Measurements from ENCODE around the gene NUP85. TPM values are rescaled to one million over a fixed set of nuclear protein-coding genes. Genes with fewer than 3 reads are reported as not detected.

Gene NUP85
- total and polyA plus RNA-seq, 2 of the 4 experiments (the other 2 are of a cell fraction): 29.4 to 54.4 TPM

GRCh38 chr17:75163074-75163473, 42.4 kb upstream of the NUP85 start:
- Histone ChIP-seq H3K4me2 (ENCODE audit: low read depth, low read length) (no peak overlapping the region), H3K27me3 (ENCODE audit: control insufficient read depth, insufficient read depth, low read length) (no peaks in the 10 kb centered on the region), H3K4me3 (ENCODE audit: insufficient read depth, low read depth, low read length) (no peak overlapping the region), H4K20me1 (ENCODE audit: insufficient read depth, low read length) (no peaks in the 10 kb centered on the region), H3K56ac (ENCODE audit: extremely low read depth, insufficient read depth, low read length) (no peak overlapping the region), H2BK5ac (ENCODE audit: low read depth, low read length, poor library complexity, severe bottlenecking) (no peak overlapping the region), H3K4me1 (ENCODE audit: control insufficient read depth, insufficient read depth, low read length) (peaks cover 3% of the 10 kb centered on the region), H3K23ac (ENCODE audit: low read depth, low read length) (no peak overlapping the region), H3K9me1 (ENCODE audit: insufficient read depth, low read length) (peaks cover 3% of the 10 kb centered on the region; the same call in 1 of the 2 replicates), H2AK5ac (ENCODE audit: low read depth, low read length) (no peak overlapping the region), H2BK120ac (ENCODE audit: low read depth, low read length) (no peak overlapping the region), H4K91ac (ENCODE audit: insufficient read depth, low read depth, low read length) (no peak overlapping the region), H3K9ac (ENCODE audit: low read depth, low read length) (no peak overlapping the region), H3K4ac (ENCODE audit: low read depth, low read length) (no peak overlapping the region), H2BK20ac (ENCODE audit: low read depth, low read length) (no peak overlapping the region), H2BK15ac (ENCODE audit: low read depth, low read length) (no peak overlapping the region), H4K8ac (ENCODE audit: low read depth in 2 of 2, low read length in 2 of 2) (no peak overlapping the region), H3K14ac (replicated peaks; ENCODE audit: low read depth, low read length) (no peak overlapping the region), H2AFZ (replicated peaks; ENCODE audit: low read length, poor library complexity) (no peak overlapping the region), H3K27ac (ENCODE audit: insufficient read depth, low read length) (no peak overlapping the region), H3K36me3 (ENCODE audit: control insufficient read depth, insufficient read depth, low read length) (peaks cover 32% of the 10 kb centered on the region), H3K9me3 (ENCODE audit: control insufficient read depth, insufficient read depth, low read length) (no peaks in the 10 kb centered on the region), H2AK9ac (replicated peaks; ENCODE audit: low read depth, low read length, poor library complexity) (no peak overlapping the region), H3K18ac (ENCODE audit: low read depth, low read length) (no peak overlapping the region), H3K79me1 (ENCODE audit: low read depth in 1 of 2, low read length in 2 of 2) (peaks cover 6 to 37% of the 10 kb centered on the region in 2 experiments; a peak in 3 of 4 replicates), H4K5ac (ENCODE audit: low read depth, low read length) (no peak overlapping the region)
- intact Hi-C loops (cut with micrococcal nuclease): no loop called here
- CTCF ChIA-PET: interaction anchor here (0.8 kb wide), 1 partner anchor 9 kb away, joined by 3 read pairs; no protein-coding TSS in a partner anchor
- DNase-seq (no peak), ATAC-seq (ENCODE audit: low read depth) (no peak)
- TF ChIP-seq POLR2A (IDR thresholded peaks at IDR 0.05; ENCODE audit: low read depth, low read length) (no peak), MXI1 (IDR thresholded peaks at IDR 0.05; ENCODE audit: borderline replicate concordance, low read depth, low read length) (no peak), CEBPB (IDR thresholded peaks at IDR 0.05; ENCODE audit: low read depth, low read length) (no peak), SMC3 (IDR thresholded peaks at IDR 0.05; ENCODE audit: low read depth, low read length) (no peak), RFX5 (IDR thresholded peaks at IDR 0.05; ENCODE audit: low read depth, low read length) (no peak), USF2 (IDR thresholded peaks at IDR 0.05; ENCODE audit: low read depth, low read length) (no peak), MAZ (IDR thresholded peaks at IDR 0.05; ENCODE audit: borderline replicate concordance, low read depth, low read length) (no peak), ELK1 (IDR thresholded peaks at IDR 0.05; ENCODE audit: borderline replicate concordance, low read depth, low read length) (no peak), CTCF (conservative IDR thresholded peaks at IDR 0.05; ENCODE audit: low read depth, low read length) (no peak), RCOR1 (IDR thresholded peaks at IDR 0.05; ENCODE audit: insufficient replicate concordance, low read length) (no peak), BHLHE40 (IDR thresholded peaks at IDR 0.05; ENCODE audit: low read depth, low read length) (no peak), MAFK (IDR thresholded peaks at IDR 0.05; ENCODE audit: low read depth, low read length) (no peak), CHD1 (IDR thresholded peaks at IDR 0.05; ENCODE audit: low read depth, low read length) (no peak)
- no TSS peak for BruUV-seq (replicated peaks)
- in situ Hi-C loops (cut with MboI; ENCODE audit: low sequenced_read_pairs): no loop called here
- WGBS, 2 experiments (ENCODE audit: extremely low coverage in 2 of 2, insufficient read length in 1 of 2): 88% methylated on average over 4 of the region's 5 CpGs; no CpG with 5 or more reads in 1 of the 2 experiments
- dilution Hi-C loops (cut with HindIII; ENCODE audit: low sequenced_read_pairs, unreplicated experiment): no loop called here
- POLR2A ChIA-PET (ENCODE audit: unreplicated experiment): no interaction called here
